K562 (cell line): ENCODE measurements around the gene SIRT3. TPM values are rescaled to one million over a fixed set of nuclear protein-coding genes. Genes with fewer than 3 reads are reported as not detected.
A peak's percentile ranks its signal among the peaks of the same experiment; 100 is the strongest.

Source experiments
- ARNT ChIP-seq, 2 experiments: fragments of 450-650 bp; IDR thresholded peaks; 2 replicates each; pipeline ENCODE4 v1.6.1; 2016; ENCODE audit warnings: mild to moderate bottlenecking in 1 of 2
- ATF1 ChIP-seq, 2 experiments: fragments of 450-650 bp in 1 of 2; IDR thresholded peaks; 2 replicates each; pipeline ENCODE4 v1.6.1; 2016; ENCODE audit warnings: missing compliant biosample characterization in 1 of 2, missing genetic modification characterization in 1 of 2
- BACH1 ChIP-seq: fragments of 200-800 bp; sonication (Bioruptor generic); IDR thresholded peaks from 2 replicates; pipeline ENCODE4 v1.6.1; 2016; ENCODE audit warnings: missing genetic modification characterization, missing compliant biosample characterization
- BCL6 ChIP-seq: fragments of 250-450 bp; sonication (Bioruptor Pico); IDR thresholded peaks from 2 replicates; pipeline ENCODE4 v1.4.0; 2020
- KAT7 ChIP-seq: sonication (generic); formaldehyde crosslinking; IDR thresholded peaks from 2 replicates; pipeline ENCODE4 v1.8.0; 2022; ENCODE audit warnings: missing genetic modification reagents, mild to moderate bottlenecking, borderline replicate concordance
- MIER1 ChIP-seq: fragments of 450-650 bp; IDR thresholded peaks from 2 replicates; pipeline ENCODE4 v1.6.1; 2016; ENCODE audit warnings: antibody characterized with exemption, mild to moderate bottlenecking, low read depth
- MYBL2 ChIP-seq, 2 experiments: fragments of 450-650 bp in 1 of 2; sonication (generic) in 1 of 2; formaldehyde crosslinking in 1 of 2; IDR thresholded peaks; 2 replicates each; pipeline versions ENCODE4 v1.6.1 to v1.8.1; 2017 to 2022; ENCODE audit warnings: borderline replicate concordance in 1 of 2, inconsistent platforms in 1 of 2, low read depth in 1 of 2, mild to moderate bottlenecking in 1 of 2, missing genetic modification reagents in 1 of 2, moderate library complexity in 1 of 2
- NFRKB ChIP-seq: fragments of 450-650 bp; IDR thresholded peaks from 2 replicates; pipeline ENCODE4 v1.6.1; 2016; ENCODE audit warnings: low read depth
- NRF1 ChIP-seq, 2 experiments: fragments of 450-650 bp; IDR thresholded peaks in 1 of 2; conservative IDR thresholded peaks in 1 of 2; 2 replicates each; pipeline ENCODE4 v1.6.1; 2014; ENCODE audit warnings: mild to moderate bottlenecking in 2 of 2
- PHB ChIP-seq: fragments of 250-450 bp; sonication (Bioruptor Pico); IDR thresholded peaks from 2 replicates; pipeline ENCODE4 v1.5.0; 2021
- PKNOX1 ChIP-seq: fragments of 450-650 bp; IDR thresholded peaks from 2 replicates; pipeline ENCODE4 v1.6.1; 2016
- POLR3G ChIP-seq: IDR thresholded peaks from 2 replicates; pipeline ENCODE4 v1.6.1; 2011; ENCODE audit not compliant: insufficient read length, insufficient replicate concordance; ENCODE audit errors: extremely low read depth
- RHOXF2B ChIP-seq: fragments of 250-450 bp; sonication (Bioruptor Pico); conservative IDR thresholded peaks from 2 replicates; pipeline ENCODE4 v1.5.1; 2021
- SOX6 ChIP-seq: fragments of 450-650 bp; IDR thresholded peaks from 2 replicates; pipeline ENCODE4 v1.6.1; 2014; ENCODE audit warnings: mild to moderate bottlenecking
- SRSF1 ChIP-seq: fragments of 200-400 bp; formaldehyde crosslinking; IDR thresholded peaks from 2 replicates; pipeline ENCODE4 v1.6.1; 2017; ENCODE audit warnings: mild to moderate bottlenecking, low read depth, low read length, moderate library complexity
- TEAD2 ChIP-seq: fragments of 450-650 bp; IDR thresholded peaks from 2 replicates; pipeline ENCODE4 v1.6.1; 2016; ENCODE audit warnings: missing genetic modification characterization, control low read depth, missing compliant biosample characterization
- U2AF2 ChIP-seq: fragments of 200-400 bp; formaldehyde crosslinking; optimal IDR thresholded peaks from 2 replicates; pipeline ENCODE3; 2017; ENCODE audit warnings: low read depth, mild to moderate bottlenecking, low read length
- ZBTB17 ChIP-seq: fragments of 450-650 bp; formaldehyde crosslinking; IDR thresholded peaks from 2 replicates; pipeline ENCODE4 v1.4.0; 2020; ENCODE audit warnings: mild to moderate bottlenecking
- ZEB2 ChIP-seq: fragments of 450-650 bp; IDR thresholded peaks from 2 replicates; pipeline ENCODE4 v1.6.1; 2016
- ZNF586 ChIP-seq: fragments of 450-650 bp; formaldehyde crosslinking; conservative IDR thresholded peaks from 2 replicates; pipeline ENCODE4 v1.4.0; 2020; ENCODE audit warnings: mild to moderate bottlenecking, moderate library complexity
- polyA plus RNA-seq, 8 experiments: library from polyadenylated mRNA; depleted of rRNA in 4 of 8; stranded (reverse) in 5 of 8; unstranded in 3 of 8; fragments of >200 nt; fragmentation: Nextera tagmentation in 2 of 8; fragmentation: Illumina TruSeq in 1 of 8; extraction: Ambion mirVana in 2 of 8; extraction: Trizol in 1 of 8; gene quantifications; 2 replicates each; pipeline versions ENCODE4 v1.2.1 to v1.2.3, GENCODE V29; 2011 to 2014; ENCODE audit warnings: inconsistent platforms in 1 of 8, missing spikeins in 1 of 8
- total RNA-seq, 7 experiments: library from RNA; depleted of rRNA in 6 of 7; stranded (reverse); fragments of >200 nt in 6 of 7; fragmentation: Illumina TruSeq in 2 of 7; extraction: Trizol in 2 of 7; gene quantifications; 2 replicates each; pipeline versions ENCODE4 v1.2.1 to v1.2.3, GENCODE V29; 2011 to 2021; ENCODE audit warnings: low replicate concordance in 1 of 7
- TF ChIP-seq, protein P1 (sequence below): fragments of 250-450 bp; sonication (Bioruptor Pico); IDR thresholded peaks from 2 replicates; pipeline ENCODE4 v1.8.0; 2021; ENCODE audit warnings: borderline replicate concordance, mild to moderate bottlenecking, moderate library complexity; ENCODE audit not compliant: poor library complexity, severe bottlenecking
- TF ChIP-seq, protein P2 (sequence below): fragments of 150-350 bp; IDR thresholded peaks from 2 replicates; pipeline ENCODE4 v1.6.1; 2014; ENCODE audit warnings: low read depth, mild to moderate bottlenecking, low read length, borderline replicate concordance
- TF ChIP-seq, protein P3 (sequence below): fragments of 450-650 bp; IDR thresholded peaks from 2 replicates; pipeline ENCODE4 v1.6.1; 2016; ENCODE audit warnings: antibody characterized with exemption

Gene SIRT3
- total and polyA plus RNA-seq, 9 of the 15 experiments (the other 6 are each of a cell fraction or from before 2014, with no cell fraction given), result 1.9 to 27.5 (median 14.5) TPM

GRCh38 chr11:269146-269890 is 33.2 kb upstream of the SIRT3 start (continued):
- TF ChIP-seq SRSF1, result no peak
- TF ChIP-seq RHOXF2B (CRISPR knock-in tag), result no peak
- 0 out of 2 replicates have a peak, but pooled peaks have one; percentile 8 for TF ChIP-seq ZBTB17
- TF ChIP-seq ZNF586, result no peak
- no peak; a peak in 1 of 4 replicates for TF ChIP-seq NRF1 (conservative IDR thresholded peaks at IDR 0.05 in 1 of 2, IDR thresholded peaks at IDR 0.05 in 1 of 2)
- TF ChIP-seq ARNT (IDR thresholded peaks at IDR 0.05), result peak in 1 of 2 experiments; percentile 61; a peak in 1 of 4 replicates
- no peak for TF ChIP-seq TEAD2 (tag)
- TF ChIP-seq SOX6, result peak; percentile 88
- no peak for TF ChIP-seq U2AF2
- TF ChIP-seq MYBL2 (IDR thresholded peaks at IDR 0.05; ENCODE audit: low read depth), result peak; percentile 71
- TF ChIP-seq MYBL2 (CRISPR knock-in tag; IDR thresholded peaks at IDR 0.05; ENCODE audit: borderline replicate concordance), result no peak
- peak; percentile 72 for TF ChIP-seq ZEB2
- peak; percentile 21; the same call in 1 of the 2 replicates for TF ChIP-seq BACH1 (tag)
- TF ChIP-seq, protein P1, sequence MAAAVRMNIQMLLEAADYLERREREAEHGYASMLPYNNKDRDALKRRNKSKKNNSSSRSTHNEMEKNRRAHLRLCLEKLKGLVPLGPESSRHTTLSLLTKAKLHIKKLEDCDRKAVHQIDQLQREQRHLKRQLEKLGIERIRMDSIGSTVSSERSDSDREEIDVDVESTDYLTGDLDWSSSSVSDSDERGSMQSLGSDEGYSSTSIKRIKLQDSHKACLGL (CRISPR knock-in tag), result no peak
- TF ChIP-seq NFRKB, result peak; percentile 77
- TF ChIP-seq, protein P2, sequence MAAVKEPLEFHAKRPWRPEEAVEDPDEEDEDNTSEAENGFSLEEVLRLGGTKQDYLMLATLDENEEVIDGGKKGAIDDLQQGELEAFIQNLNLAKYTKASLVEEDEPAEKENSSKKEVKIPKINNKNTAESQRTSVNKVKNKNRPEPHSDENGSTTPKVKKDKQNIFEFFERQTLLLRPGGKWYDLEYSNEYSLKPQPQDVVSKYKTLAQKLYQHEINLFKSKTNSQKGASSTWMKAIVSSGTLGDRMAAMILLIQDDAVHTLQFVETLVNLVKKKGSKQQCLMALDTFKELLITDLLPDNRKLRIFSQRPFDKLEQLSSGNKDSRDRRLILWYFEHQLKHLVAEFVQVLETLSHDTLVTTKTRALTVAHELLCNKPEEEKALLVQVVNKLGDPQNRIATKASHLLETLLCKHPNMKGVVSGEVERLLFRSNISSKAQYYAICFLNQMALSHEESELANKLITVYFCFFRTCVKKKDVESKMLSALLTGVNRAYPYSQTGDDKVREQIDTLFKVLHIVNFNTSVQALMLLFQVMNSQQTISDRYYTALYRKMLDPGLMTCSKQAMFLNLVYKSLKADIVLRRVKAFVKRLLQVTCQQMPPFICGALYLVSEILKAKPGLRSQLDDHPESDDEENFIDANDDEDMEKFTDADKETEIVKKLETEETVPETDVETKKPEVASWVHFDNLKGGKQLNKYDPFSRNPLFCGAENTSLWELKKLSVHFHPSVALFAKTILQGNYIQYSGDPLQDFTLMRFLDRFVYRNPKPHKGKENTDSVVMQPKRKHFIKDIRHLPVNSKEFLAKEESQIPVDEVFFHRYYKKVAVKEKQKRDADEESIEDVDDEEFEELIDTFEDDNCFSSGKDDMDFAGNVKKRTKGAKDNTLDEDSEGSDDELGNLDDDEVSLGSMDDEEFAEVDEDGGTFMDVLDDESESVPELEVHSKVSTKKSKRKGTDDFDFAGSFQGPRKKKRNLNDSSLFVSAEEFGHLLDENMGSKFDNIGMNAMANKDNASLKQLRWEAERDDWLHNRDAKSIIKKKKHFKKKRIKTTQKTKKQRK, result no peak
- no peak for TF ChIP-seq PHB (CRISPR knock-in tag)
- TF ChIP-seq PKNOX1, result peak; percentile 90
- TF ChIP-seq ATF1 (CRISPR knock-in tag; IDR thresholded peaks at IDR 0.05), result no peak
- peak; percentile 16; the same call in 1 of the 2 replicates for TF ChIP-seq ATF1 (tag; IDR thresholded peaks at IDR 0.05)
- TF ChIP-seq, protein P3, sequence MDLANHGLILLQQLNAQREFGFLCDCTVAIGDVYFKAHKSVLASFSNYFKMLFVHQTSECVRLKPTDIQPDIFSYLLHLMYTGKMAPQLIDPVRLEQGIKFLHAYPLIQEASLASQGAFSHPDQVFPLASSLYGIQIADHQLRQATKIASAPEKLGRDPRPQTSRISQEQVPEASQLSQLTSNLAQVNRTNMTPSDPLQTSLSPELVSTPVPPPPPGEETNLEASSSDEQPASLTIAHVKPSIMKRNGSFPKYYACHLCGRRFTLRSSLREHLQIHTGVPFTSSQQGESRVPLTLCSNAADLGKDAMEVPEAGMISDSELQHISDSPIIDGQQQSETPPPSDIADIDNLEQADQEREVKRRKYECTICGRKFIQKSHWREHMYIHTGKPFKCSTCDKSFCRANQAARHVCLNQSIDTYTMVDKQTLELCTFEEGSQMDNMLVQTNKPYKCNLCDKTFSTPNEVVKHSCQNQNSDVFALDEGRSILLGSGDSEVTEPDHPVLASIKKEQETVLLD, result no peak
- no peak for TF ChIP-seq POLR3G
- no peak for TF ChIP-seq BCL6 (CRISPR knock-in tag)
- TF ChIP-seq MIER1, result no peak
- no peak for TF ChIP-seq KAT7 (CRISPR knock-in tag)
